Activated CD4-positive, alpha-beta T cell treated with anti-CD3 and anti-CD28 coated beads for 36 hours (primary cell): ENCODE measurements around the gene GSTA1. TPM values are rescaled to one million over a fixed set of nuclear protein-coding genes. Genes with fewer than 3 reads are reported as not detected.
"Not testable (repeated sequence)": the region's sequence is repeated elsewhere in the genome, so short reads cannot be mapped to it uniquely, and the experiment has no call there.

Experiments
- ATAC-seq: fragments of 200-7000 bp; cut with Tn5 transposase; one replicate; pipeline ENCODE4 v1.10.0; 2021; ENCODE audit warnings: mild to moderate bottlenecking, moderate library complexity
- CTCF ChIA-PET: fragments of 350-600 bp; sonication (Branson Sonifier 250); formaldehyde crosslinking; loops from one replicate; lab custom pipeline; 2021; ENCODE audit warnings: antibody characterized with exemption; lab: Charles Lee
- POLR2A ChIA-PET: fragments of 350-600 bp; sonication (Branson Sonifier 250); formaldehyde crosslinking; loops from one replicate; lab custom pipeline; 2021; ENCODE audit warnings: antibody characterized with exemption, inconsistent platforms; lab: Charles Lee
- DNase-seq: peaks from one replicate; pipeline ENCODE4 v3.0.0-alpha.2; 2020
- H3K27ac Mint-ChIP-seq: one replicate; pipeline ENCODE4 v1.8.0; 2021; ENCODE audit warnings: mixed read lengths
- H3K27me3 Mint-ChIP-seq: one replicate; pipeline ENCODE4 v1.8.0; 2021; ENCODE audit warnings: mixed read lengths
- H3K36me3 Mint-ChIP-seq: one replicate; pipeline ENCODE4 v1.8.0; 2021; ENCODE audit warnings: low read depth, mixed read lengths
- H3K4me1 Mint-ChIP-seq: one replicate; pipeline ENCODE4 v1.8.0; 2021; ENCODE audit warnings: mixed read lengths
- H3K4me3 Mint-ChIP-seq: one replicate; pipeline ENCODE4 v1.8.0; 2021; ENCODE audit warnings: mild to moderate bottlenecking, moderate library complexity, mixed read lengths
- H3K9me3 Mint-ChIP-seq: one replicate; pipeline ENCODE4 v1.8.0; 2021; ENCODE audit warnings: low read depth, mixed read lengths
- intact Hi-C, 2 experiments: fragments of 100-400 bp; cut with DNase I in 1 of 2; cut with micrococcal nuclease in 1 of 2; formaldehyde crosslinking; loops; one replicate each; pipeline versions ENCODE4 v1.14.2 to v1.15.1; 2022 to 2024; cut with DNase I, micrococcal nuclease
- total RNA-seq, 2 experiments: library from RNA; stranded (reverse); gene quantifications; one replicate each; pipeline ENCODE4 v1.2.3, GENCODE V29; 2021

The GSTA1 gene
- total RNA-seq, 2 experiments from 2014 or later, result not detected

DNA sequence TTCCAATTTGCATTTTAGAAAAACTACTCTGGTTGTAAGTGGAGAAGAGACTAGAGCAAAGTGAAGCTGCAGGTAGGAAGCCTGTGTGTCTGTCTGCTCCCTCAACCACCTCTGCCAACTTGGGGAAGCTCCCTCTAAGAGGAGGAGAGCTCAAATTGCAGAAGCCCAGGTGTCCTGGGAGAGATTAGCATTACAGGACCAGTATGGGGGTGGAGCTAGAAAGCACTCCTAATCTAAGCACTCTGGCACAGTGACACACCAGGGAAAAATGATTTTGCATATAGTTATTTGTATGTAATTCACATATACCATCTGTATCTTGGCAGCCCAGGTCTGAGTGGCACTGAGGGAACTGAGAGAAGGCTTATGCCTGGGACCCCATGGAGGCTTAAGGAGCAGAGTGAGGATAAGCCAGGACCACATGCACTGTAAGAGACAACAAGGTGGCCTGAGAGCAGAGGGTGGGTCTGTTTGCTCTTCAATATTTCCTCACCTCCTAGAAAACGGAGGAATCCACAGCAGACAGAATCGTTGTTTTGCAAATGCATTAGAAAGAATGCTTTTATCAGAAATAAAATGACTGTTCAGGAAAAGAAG is 54.0 kb downstream of the GSTA1 start:
- no peaks in the 10 kb centered on the region for H3K4me1 Mint-ChIP-seq
- CTCF ChIA-PET, result no interaction called here
- no peaks in the 10 kb centered on the region for H3K36me3 Mint-ChIP-seq
- POLR2A ChIA-PET, result no interaction called here
- no peak for DNase-seq
- peaks cover 4% of the 10 kb centered on the region for H3K9me3 Mint-ChIP-seq
- H3K27me3 Mint-ChIP-seq, result peaks cover 11% of the 10 kb centered on the region
- no peak overlapping the region for H3K27ac Mint-ChIP-seq
- intact Hi-C loops, result no loop called here
- H3K4me3 Mint-ChIP-seq, result no peak overlapping the region
- ATAC-seq, result no peak

GRCh38 chr6:52747301-52747700 is 56.3 kb downstream of the GSTA1 start:
- H3K4me3 Mint-ChIP-seq, H3K27ac Mint-ChIP-seq, ATAC-seq, DNase-seq, H3K27me3 Mint-ChIP-seq, POLR2A ChIA-PET, H3K9me3 Mint-ChIP-seq, H3K36me3 Mint-ChIP-seq, CTCF ChIA-PET, H3K4me1 Mint-ChIP-seq, intact Hi-C loops: not testable (repeated sequence)

GRCh38 chr6:52746213-52746612 is 57.4 kb downstream of the GSTA1 start:
- Mint-ChIP-seq H3K4me1 (no peaks in the 10 kb centered on the region), H3K27me3 (peaks cover 13% of the 10 kb centered on the region), H3K27ac (no peak overlapping the region), H3K9me3 (peaks cover 4% of the 10 kb centered on the region), H3K36me3 (no peaks in the 10 kb centered on the region), H3K4me3 (no peak overlapping the region)
- ATAC-seq (no peak), DNase-seq (no peak)
- ChIA-PET CTCF (no interaction called here), POLR2A (no interaction called here)
- intact Hi-C loops, result no loop called here

DNA sequence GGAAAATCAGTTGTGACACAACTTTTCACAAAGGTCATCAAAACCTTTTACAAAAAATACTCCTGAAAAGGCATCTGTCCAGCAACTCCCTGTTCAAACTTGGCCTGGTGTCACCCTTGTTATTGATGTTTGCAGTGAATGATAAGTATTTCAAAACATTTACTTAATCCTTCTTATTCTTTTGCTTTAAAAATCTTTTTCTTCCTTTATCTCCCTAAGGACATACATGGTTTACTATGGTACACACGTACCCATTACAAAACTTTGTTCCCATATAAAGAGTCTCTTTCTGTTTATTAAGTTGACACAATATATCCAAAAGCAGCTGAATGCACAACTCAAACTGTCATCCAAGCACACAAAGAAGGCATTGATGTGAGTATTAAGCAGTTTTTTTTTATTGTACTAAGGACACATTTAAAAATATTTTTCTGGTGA is 57.8 kb downstream of the GSTA1 start:
- no peaks in the 10 kb centered on the region for H3K4me1 Mint-ChIP-seq
- DNase-seq, result no peak
- no peak for ATAC-seq
- peaks cover 13% of the 10 kb centered on the region for H3K27me3 Mint-ChIP-seq
- CTCF ChIA-PET, result no interaction called here
- no peak overlapping the region for H3K27ac Mint-ChIP-seq
- intact Hi-C loops, result no loop called here
- POLR2A ChIA-PET, result no interaction called here
- H3K4me3 Mint-ChIP-seq, result no peak overlapping the region
- peaks cover 2% of the 10 kb centered on the region for H3K9me3 Mint-ChIP-seq
- no peaks in the 10 kb centered on the region for H3K36me3 Mint-ChIP-seq

DNA sequence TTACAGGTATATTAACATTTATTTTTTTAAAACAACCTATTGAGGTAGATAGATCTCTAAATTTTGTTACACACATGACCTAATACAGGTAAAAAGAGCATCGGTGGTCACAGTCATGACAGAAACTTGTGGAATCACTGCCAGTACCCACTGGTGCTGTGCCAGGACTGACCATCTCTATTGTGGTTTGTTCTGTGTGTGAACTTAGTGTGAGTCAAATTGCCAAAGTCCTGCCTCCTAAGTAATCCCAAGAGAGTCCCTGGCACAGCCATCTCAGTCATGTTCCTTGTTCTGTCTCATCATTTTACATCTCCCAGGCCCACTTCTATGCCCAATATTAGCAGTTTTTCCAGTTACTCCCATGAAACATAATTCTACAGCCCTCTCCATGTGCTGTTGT is 61.7 kb downstream of the GSTA1 start:
- Mint-ChIP-seq H3K36me3 (no peaks in the 10 kb centered on the region), H3K27ac (no peak overlapping the region), H3K4me3 (no peak overlapping the region), H3K9me3 (peaks cover 4% of the 10 kb centered on the region), H3K4me1 (no peaks in the 10 kb centered on the region), H3K27me3 (peaks cover 12% of the 10 kb centered on the region)
- ATAC-seq (no peak), DNase-seq (no peak)
- ChIA-PET POLR2A (no interaction called here), CTCF (no interaction called here)
- intact Hi-C loops, result no loop called here

Other genes starting within 250 kb of the GSTA1 start
- gene TRAM2, start 226.8 kb downstream of the GSTA1 start, total RNA-seq, result 1 to 10 TPM; 3.5 to 3.6 TPM
- gene TMEM14A, start 132.7 kb downstream of the GSTA1 start, total RNA-seq, result 10 to 100 TPM; 10.4 to 18.8 TPM
- gene GSTA2, start 40.3 kb downstream of the GSTA1 start, total RNA-seq, result not detected
- not detected for gene GSTA5, start 37.0 kb upstream of the GSTA1 start, total RNA-seq
- not detected for gene GSTA3, start 105.9 kb upstream of the GSTA1 start, total RNA-seq
- gene GSTA4, start 191.5 kb upstream of the GSTA1 start, total RNA-seq, result 10 to 100 TPM; 23.5 to 28.9 TPM